ENCODE data around the gene USP33.
"Not testable (repeated sequence)": the region's sequence is repeated elsewhere in the genome, so short reads cannot be mapped to it uniquely, and the experiment has no call there.

USP33 gene

DNA sequence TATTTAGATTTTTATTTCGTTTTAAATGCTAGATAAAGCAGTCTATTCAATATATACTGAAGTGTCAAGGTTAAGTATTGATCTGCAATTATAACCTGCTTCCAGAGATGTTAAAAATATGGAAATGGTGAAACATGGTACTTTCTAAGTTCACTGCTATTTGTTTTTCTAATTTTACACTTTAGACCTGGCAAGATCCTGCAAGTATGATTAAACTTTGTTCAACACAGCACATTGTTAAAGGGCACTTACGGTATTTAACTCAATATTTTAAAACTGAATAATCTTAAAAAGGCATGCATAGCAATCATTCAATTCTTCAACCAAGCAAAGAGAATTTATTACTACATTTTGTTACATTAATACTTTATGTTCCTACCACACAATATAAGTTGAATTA lies 41.5 kb downstream of the USP33 start:
- no peaks in the 10 kb centered on the region; the same call in none of the 2 replicates for H3K36me3 ChIP-seq (ENCODE audit: control insufficient read depth, insufficient read depth, low read length)
- no peak for DNase-seq (ENCODE audit: extremely low read depth, insufficient read length)
- TF ChIP-seq, protein P1, sequence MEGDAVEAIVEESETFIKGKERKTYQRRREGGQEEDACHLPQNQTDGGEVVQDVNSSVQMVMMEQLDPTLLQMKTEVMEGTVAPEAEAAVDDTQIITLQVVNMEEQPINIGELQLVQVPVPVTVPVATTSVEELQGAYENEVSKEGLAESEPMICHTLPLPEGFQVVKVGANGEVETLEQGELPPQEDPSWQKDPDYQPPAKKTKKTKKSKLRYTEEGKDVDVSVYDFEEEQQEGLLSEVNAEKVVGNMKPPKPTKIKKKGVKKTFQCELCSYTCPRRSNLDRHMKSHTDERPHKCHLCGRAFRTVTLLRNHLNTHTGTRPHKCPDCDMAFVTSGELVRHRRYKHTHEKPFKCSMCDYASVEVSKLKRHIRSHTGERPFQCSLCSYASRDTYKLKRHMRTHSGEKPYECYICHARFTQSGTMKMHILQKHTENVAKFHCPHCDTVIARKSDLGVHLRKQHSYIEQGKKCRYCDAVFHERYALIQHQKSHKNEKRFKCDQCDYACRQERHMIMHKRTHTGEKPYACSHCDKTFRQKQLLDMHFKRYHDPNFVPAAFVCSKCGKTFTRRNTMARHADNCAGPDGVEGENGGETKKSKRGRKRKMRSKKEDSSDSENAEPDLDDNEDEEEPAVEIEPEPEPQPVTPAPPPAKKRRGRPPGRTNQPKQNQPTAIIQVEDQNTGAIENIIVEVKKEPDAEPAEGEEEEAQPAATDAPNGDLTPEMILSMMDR (IDR thresholded peaks at IDR 0.05; ENCODE audit: insufficient read depth, low read length, poor library complexity, severe bottlenecking) = no peak

DNA sequence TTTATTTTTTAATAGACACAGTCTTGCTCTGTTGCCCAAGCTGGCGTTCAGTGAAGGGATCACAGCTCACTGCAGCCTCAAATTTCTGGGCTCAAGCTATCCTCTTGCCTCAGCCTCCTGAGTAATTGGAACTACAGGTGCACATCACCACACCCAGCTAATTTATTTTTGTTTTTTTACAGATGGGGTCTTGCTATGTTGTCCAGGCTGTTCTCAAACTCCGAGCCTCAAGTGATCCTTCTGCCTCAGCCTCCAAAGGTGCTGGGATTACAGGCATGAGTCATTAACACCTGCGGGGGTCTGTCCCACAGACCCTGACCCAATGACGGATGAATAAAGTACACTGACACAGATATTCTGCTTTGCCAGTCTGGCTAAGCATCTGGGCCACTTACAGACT lies 43.6 kb downstream of the USP33 start:
- no peak overlapping the region for H3K4me3 ChIP-seq (replicated peaks; ENCODE audit: low read depth, low read length)
- no peak for DNase-seq (ENCODE audit: extremely low read depth, insufficient read length)
- no peaks in the 10 kb centered on the region for H3K27me3 ChIP-seq (replicated peaks; ENCODE audit: control insufficient read depth, insufficient read depth, low read length)
- TF ChIP-seq, protein P1 (IDR thresholded peaks at IDR 0.05; ENCODE audit: insufficient read depth, low read length, poor library complexity, severe bottlenecking) = no peak
- peaks cover 4% of the 10 kb centered on the region for H3K36me3 ChIP-seq (ENCODE audit: control insufficient read depth, insufficient read depth, low read length)

More for the DNA sequence above, 41.5 kb downstream of the USP33 start:
- H3K27me3 ChIP-seq (replicated peaks; ENCODE audit: control insufficient read depth, insufficient read depth, low read length) = no peaks in the 10 kb centered on the region
- H3K4me3 ChIP-seq (replicated peaks; ENCODE audit: low read depth, low read length) = no peak overlapping the region

DNA sequence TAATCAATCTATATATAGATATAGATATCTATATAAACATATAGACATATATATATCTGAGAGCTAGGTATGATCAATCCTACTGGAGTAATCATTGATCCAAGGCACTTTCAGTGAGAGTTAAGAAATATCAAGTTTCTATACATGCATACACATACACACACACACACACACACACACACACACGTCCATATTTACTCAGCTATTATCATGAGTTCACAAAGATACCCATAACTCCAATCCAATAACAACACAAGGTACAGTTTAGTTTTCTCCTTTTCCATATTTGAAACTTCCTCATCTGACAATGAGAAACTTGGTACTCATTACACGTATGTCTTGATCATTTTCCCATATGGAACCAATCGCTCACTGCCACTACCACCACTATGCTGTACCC lies 49.9 kb downstream of the USP33 start:
- TF ChIP-seq, protein P1 (IDR thresholded peaks at IDR 0.05; ENCODE audit: insufficient read depth, low read length, poor library complexity, severe bottlenecking) = no peak
- no peaks in the 10 kb centered on the region for H3K27me3 ChIP-seq (replicated peaks; ENCODE audit: control insufficient read depth, insufficient read depth, low read length)
- no peak overlapping the region for H3K4me3 ChIP-seq (replicated peaks; ENCODE audit: low read depth, low read length)
- no peak for DNase-seq (ENCODE audit: extremely low read depth, insufficient read length)
- H3K36me3 ChIP-seq (ENCODE audit: control insufficient read depth, insufficient read depth, low read length) = peaks cover 7% of the 10 kb centered on the region

DNA sequence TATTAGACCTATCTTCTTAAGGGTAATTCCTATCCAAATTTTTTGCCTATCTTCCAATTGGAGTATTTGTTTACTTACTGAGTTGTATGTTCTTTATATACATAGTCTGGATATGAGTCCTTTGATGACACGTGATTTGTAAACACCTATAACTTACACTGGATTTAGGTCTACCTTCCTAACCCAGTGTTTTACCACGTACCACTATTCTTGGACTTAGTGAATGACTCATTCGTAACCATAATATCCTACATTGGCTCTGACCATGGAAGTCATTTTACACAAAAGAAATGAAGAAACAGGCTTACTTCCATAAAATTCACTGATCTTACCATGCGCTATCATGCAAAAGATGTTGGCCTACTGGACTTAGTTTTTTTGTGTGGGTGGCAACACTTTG lies 53.3 kb downstream of the USP33 start:
- H3K27me3 ChIP-seq (replicated peaks; ENCODE audit: control insufficient read depth, insufficient read depth, low read length) = no peaks in the 10 kb centered on the region
- no peak for DNase-seq (ENCODE audit: extremely low read depth, insufficient read length)
- no peak overlapping the region for H3K4me3 ChIP-seq (replicated peaks; ENCODE audit: low read depth, low read length)
- peaks cover 3% of the 10 kb centered on the region; the same call in 1 of the 2 replicates for H3K36me3 ChIP-seq (ENCODE audit: control insufficient read depth, insufficient read depth, low read length)
- TF ChIP-seq, protein P1 (IDR thresholded peaks at IDR 0.05; ENCODE audit: insufficient read depth, low read length, poor library complexity, severe bottlenecking) = no peak

DNA sequence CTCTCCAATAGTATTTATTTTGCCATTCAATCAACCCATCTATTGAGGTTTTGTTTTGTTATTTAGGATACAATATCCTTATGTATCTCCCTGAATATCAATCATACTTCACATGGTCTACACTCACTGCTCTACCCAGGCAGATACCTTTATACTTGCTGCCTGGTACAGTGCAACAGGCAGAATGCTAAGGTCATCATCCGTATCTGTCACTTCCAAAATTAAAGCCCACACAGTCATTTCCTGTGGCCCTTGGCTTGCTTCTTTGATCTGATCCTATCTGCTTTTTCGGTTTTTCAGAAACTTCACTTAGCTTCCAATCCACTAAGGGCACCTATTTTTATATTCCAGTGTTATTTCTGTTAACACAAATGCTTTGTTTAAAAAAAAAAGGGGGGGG lies 54.9 kb downstream of the USP33 start:
- DNase-seq (ENCODE audit: extremely low read depth, insufficient read length) = no peak
- TF ChIP-seq, protein P1 (IDR thresholded peaks at IDR 0.05; ENCODE audit: insufficient read depth, low read length, poor library complexity, severe bottlenecking) = no peak
- H3K27me3 ChIP-seq (replicated peaks; ENCODE audit: control insufficient read depth, insufficient read depth, low read length) = no peaks in the 10 kb centered on the region
- no peak overlapping the region for H3K4me3 ChIP-seq (replicated peaks; ENCODE audit: low read depth, low read length)
- H3K36me3 ChIP-seq (ENCODE audit: control insufficient read depth, insufficient read depth, low read length) = peaks cover 2% of the 10 kb centered on the region; the same call in 1 of the 2 replicates

DNA sequence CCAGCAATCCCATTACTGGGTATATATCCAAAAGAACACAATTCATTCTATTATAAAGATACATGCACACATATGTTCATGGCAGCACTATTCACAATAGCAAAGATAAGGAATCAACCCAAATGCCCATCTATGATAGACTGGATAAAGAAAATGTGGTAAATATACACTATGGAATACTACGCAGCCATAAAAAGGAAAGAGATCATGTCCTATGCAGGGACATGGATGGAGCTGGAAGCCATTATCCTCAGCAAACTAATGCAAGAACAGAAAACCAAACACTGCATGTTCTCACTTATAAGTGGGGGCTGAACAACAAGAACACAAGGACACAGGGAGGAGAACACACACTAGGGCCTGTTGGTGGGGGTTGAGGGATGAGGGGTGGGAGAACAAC lies 60.0 kb downstream of the USP33 start:
- not testable (repeated sequence) for H3K36me3 ChIP-seq (ENCODE audit: control insufficient read depth, insufficient read depth, low read length); H3K4me3 ChIP-seq (replicated peaks; ENCODE audit: low read depth, low read length); DNase-seq (ENCODE audit: extremely low read depth, insufficient read length); H3K27me3 ChIP-seq (replicated peaks; ENCODE audit: control insufficient read depth, insufficient read depth, low read length)
